Measurements from ENCODE around the gene SF3A2. TPM values are rescaled to one million over a fixed set of nuclear protein-coding genes. Genes with fewer than 3 reads are reported as not detected.

Gene SF3A2
- total and polyA plus RNA-seq, 10 donors: 28.5 to 79.7 (median 45.0) TPM

DNA sequence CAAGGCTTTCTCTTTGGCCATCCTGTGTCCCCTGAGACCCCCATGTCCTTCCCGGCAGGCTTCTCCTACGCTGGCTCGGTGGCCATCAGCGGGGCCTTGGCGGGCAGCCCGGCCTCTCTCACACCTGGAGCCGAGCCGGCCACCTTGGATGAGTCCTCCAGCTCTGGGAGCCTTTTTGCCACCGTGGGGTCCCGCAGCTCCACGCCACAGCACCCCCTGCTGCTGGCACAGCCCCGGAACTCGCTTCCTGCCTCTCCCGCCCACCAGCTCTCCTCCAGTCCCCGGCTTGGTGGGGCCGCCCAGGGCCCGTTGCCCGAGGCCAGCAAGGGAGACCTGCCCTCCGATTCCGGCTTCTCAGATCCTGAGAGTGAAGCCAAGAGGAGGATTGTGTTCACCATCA is 14.7 kb upstream of the SF3A2 start:
- WGBS, 5 donors: 86 to 92% (median 89%) methylated on average over 20 of the region's 20 CpGs
- intact Hi-C loops (cut with DNase I; ENCODE audit: low total_unique reads): no loop called here
- TF ChIP-seq, protein P1, sequence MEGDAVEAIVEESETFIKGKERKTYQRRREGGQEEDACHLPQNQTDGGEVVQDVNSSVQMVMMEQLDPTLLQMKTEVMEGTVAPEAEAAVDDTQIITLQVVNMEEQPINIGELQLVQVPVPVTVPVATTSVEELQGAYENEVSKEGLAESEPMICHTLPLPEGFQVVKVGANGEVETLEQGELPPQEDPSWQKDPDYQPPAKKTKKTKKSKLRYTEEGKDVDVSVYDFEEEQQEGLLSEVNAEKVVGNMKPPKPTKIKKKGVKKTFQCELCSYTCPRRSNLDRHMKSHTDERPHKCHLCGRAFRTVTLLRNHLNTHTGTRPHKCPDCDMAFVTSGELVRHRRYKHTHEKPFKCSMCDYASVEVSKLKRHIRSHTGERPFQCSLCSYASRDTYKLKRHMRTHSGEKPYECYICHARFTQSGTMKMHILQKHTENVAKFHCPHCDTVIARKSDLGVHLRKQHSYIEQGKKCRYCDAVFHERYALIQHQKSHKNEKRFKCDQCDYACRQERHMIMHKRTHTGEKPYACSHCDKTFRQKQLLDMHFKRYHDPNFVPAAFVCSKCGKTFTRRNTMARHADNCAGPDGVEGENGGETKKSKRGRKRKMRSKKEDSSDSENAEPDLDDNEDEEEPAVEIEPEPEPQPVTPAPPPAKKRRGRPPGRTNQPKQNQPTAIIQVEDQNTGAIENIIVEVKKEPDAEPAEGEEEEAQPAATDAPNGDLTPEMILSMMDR (IDR thresholded peaks at IDR 0.05 in 8 of 11, conservative IDR thresholded peaks at IDR 0.05 in 3 of 11): peak in 1 of 11 experiments; percentile 16
- no peak for TF ChIP-seq POLR2A (IDR thresholded peaks at IDR 0.05)
- H3K27ac ChIP-seq: peak overlapping the region in 3 of 8 donors; percentile 30 to 75 (median 42)
- H3K9me3 ChIP-seq: no peaks in the 10 kb centered on the region
- DNase-seq: no peak
- no peaks in the 10 kb centered on the region for H3K27me3 ChIP-seq (replicated peaks in 1 of 7)
- no peak overlapping the region for H3K4me3 ChIP-seq
- peaks cover 0 to 100% (median 86%) of the 10 kb centered on the region in 6 donors for H3K36me3 ChIP-seq
- H3K4me1 ChIP-seq: peaks cover 0 to 46% (median 15%) of the 10 kb centered on the region in 6 donors

DNA sequence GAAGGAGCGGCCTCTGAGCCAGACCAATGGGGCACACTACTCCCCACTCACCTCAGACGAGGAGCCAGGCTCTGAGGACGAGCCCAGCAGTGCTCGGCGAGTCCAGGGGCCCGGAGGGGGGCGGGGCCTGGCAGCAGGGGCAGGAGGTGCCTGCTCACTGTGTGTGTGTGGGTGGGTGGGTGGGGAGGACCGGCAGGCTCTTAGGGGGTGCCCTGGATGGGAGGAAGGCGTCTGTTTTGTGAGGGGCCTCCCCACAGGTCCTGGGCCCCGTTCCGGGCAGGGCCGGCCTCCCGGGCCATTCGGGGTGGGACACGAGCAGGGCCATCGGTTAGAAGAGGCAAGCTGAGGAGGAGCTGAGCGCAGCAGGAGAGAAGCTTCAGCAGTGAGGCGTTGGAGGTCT is 13.2 kb upstream of the SF3A2 start:
- no peaks in the 10 kb centered on the region for H3K9me3 ChIP-seq
- intact Hi-C loops (cut with DNase I; ENCODE audit: low total_unique reads): no loop called here
- TF ChIP-seq, protein P1 (IDR thresholded peaks at IDR 0.05 in 8 of 11, conservative IDR thresholded peaks at IDR 0.05 in 3 of 11): no peak
- TF ChIP-seq POLR2AphosphoS5 (IDR thresholded peaks at IDR 0.05): no peak
- TF ChIP-seq POLR2A (IDR thresholded peaks at IDR 0.05): no peak
- no peak for DNase-seq
- H3K4me3 ChIP-seq: no peak overlapping the region
- no peaks in the 10 kb centered on the region for H3K27me3 ChIP-seq (replicated peaks in 1 of 7)
- peaks cover 0 to 59% (median 15%) of the 10 kb centered on the region in 6 donors for H3K4me1 ChIP-seq
- peaks cover 0 to 100% (median 86%) of the 10 kb centered on the region in 6 donors for H3K36me3 ChIP-seq
- WGBS, 5 donors: 65 to 93% (median 83%) methylated on average over 7 to 18 of the region's 18 CpGs
- peak overlapping the region in 6 of 8 donors; percentile 13 to 78 (median 67) for H3K27ac ChIP-seq

DNA sequence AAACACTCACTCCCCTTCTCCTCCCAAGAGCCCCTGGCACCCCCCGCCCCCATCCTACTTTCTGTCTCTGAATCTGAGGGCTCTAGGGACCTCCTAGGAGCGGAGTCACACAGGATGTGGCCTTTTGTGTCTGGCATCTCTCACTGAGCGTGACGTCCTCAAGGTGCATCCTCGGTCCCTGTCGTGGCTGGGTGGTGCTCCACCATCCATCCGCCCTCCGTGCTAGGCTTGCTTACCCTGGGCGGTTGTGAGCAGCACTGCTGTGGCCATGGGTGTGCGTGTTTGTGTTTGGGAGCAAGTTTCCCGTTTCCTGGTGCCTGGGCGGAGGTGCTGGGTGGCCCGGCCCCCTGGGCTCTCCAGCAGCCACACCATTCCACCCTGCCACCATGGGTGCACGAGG is 12.7 kb upstream of the SF3A2 start:
- DNase-seq: peak; percentile 92
- intact Hi-C loops (cut with DNase I; ENCODE audit: low total_unique reads): no loop called here

DNA sequence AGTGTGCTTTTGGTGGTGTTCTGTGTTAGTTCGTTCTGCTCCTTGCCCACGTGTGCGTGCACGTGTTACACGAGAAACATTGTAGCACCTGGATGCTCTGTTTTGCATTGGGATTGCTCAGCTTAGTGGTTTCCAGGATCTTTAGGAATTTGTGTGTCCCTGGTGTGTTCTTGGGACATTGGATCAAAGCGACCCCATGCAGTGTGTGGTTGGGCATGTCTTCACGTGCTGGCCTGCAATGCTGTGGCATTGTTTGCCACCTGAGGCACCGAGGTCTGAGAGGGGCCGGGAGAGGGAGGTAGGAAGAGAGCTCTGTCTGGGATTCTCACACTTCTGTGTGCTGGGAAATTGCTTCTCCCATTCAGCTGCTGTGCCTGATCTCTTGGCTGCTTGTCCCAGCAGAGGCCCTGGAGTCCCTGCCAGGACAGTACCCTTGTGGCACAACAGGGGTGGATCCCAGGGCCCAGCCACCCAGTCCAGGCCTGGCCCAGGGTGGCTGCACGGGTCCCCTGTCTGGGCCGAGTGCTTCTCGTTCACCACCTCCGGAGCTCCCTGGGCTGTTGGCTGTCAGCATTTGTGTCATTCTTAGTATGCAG is 11.8 kb upstream of the SF3A2 start:
- intact Hi-C loops (cut with DNase I; ENCODE audit: low total_unique reads): no loop called here
- Histone ChIP-seq H3K9me3 (no peaks in the 10 kb centered on the region), H3K4me3 (no peak overlapping the region), H3K4me1 (peaks cover 0 to 61% (median 15%) of the 10 kb centered on the region in 6 donors), H3K36me3 (peaks cover 0 to 100% (median 84%) of the 10 kb centered on the region in 6 donors), H3K27ac (peak overlapping the region in 5 of 8 donors; percentile 49 to 78 (median 69)), H3K27me3 (replicated peaks in 1 of 7) (no peaks in the 10 kb centered on the region)
- TF ChIP-seq POLR2AphosphoS5 (IDR thresholded peaks at IDR 0.05) (no peak), POLR2A (IDR thresholded peaks at IDR 0.05) (no peak)
- TF ChIP-seq, protein P1 (IDR thresholded peaks at IDR 0.05 in 8 of 11, conservative IDR thresholded peaks at IDR 0.05 in 3 of 11): no peak
- 90 to 94% (median 93%) methylated on average over 12 to 13 of the region's 13 CpGs for WGBS, 5 donors
- no peak for DNase-seq

More for the DNA sequence above, 12.7 kb upstream of the SF3A2 start:
- 71 to 79% (median 72%) methylated on average over 14 of the region's 14 CpGs for WGBS, 5 donors
- peaks cover 0 to 61% (median 15%) of the 10 kb centered on the region in 6 donors for H3K4me1 ChIP-seq
- no peak for TF ChIP-seq POLR2A (IDR thresholded peaks at IDR 0.05)
- TF ChIP-seq, protein P1 (IDR thresholded peaks at IDR 0.05 in 8 of 11, conservative IDR thresholded peaks at IDR 0.05 in 3 of 11): no peak
- TF ChIP-seq POLR2AphosphoS5 (IDR thresholded peaks at IDR 0.05): peak; percentile 70 to 84 (median 83)
- H3K9me3 ChIP-seq: no peaks in the 10 kb centered on the region
- H3K36me3 ChIP-seq: peaks cover 0 to 100% (median 86%) of the 10 kb centered on the region in 6 donors
- H3K27ac ChIP-seq: peak overlapping the region in 6 of 8 donors; percentile 13 to 78 (median 67)
- no peaks in the 10 kb centered on the region for H3K27me3 ChIP-seq (replicated peaks in 1 of 7)
- no peak overlapping the region for H3K4me3 ChIP-seq
